ENCODE measurements around the gene LEP. TPM values are rescaled to one million over a fixed set of nuclear protein-coding genes. Genes with fewer than 3 reads are reported as not detected.

LEP gene
- total RNA-seq, 2 experiments from 2014 or later, result not detected

GRCh38 chr7:128254470-128254869 lies 13.4 kb downstream of the LEP start:
- no peak for DNase-seq
- no peaks in the 10 kb centered on the region for H3K4me1 Mint-ChIP-seq
- H3K36me3 Mint-ChIP-seq (ENCODE audit: low read depth), result no peaks in the 10 kb centered on the region
- no peak for ATAC-seq
- peaks cover 1% of the 10 kb centered on the region for H3K27me3 Mint-ChIP-seq
- no peak overlapping the region for H3K27ac Mint-ChIP-seq
- no peak overlapping the region for H3K4me3 Mint-ChIP-seq
- ChIA-PET CTCF (no interaction called here), POLR2A (no interaction called here)
- intact Hi-C loops (cut with DNase I, micrococcal nuclease), result no loop called here
- no peaks in the 10 kb centered on the region for H3K9me3 Mint-ChIP-seq (ENCODE audit: low read depth)

- no peaks in the 10 kb centered on the region for H3K9me3 Mint-ChIP-seq (ENCODE audit: low read depth)
- intact Hi-C loops (cut with DNase I, micrococcal nuclease), result no loop called here
- ATAC-seq, result no peak
- no peak overlapping the region for H3K27ac Mint-ChIP-seq
- no peak overlapping the region for H3K4me3 Mint-ChIP-seq
- POLR2A ChIA-PET, result no interaction called here
- H3K27me3 Mint-ChIP-seq, result no peaks in the 10 kb centered on the region
- H3K4me1 Mint-ChIP-seq, result no peaks in the 10 kb centered on the region
- no peak for DNase-seq
- no peaks in the 10 kb centered on the region for H3K36me3 Mint-ChIP-seq (ENCODE audit: low read depth)
- CTCF ChIA-PET, result interaction anchor here (0.6 kb wide), 1 partner anchor 48 kb away, joined by 3 read pairs; no protein-coding TSS in a partner anchor
Observed at GRCh38 chr7:128255271-128255670, 14.2 kb downstream of the LEP start.

- Mint-ChIP-seq H3K27me3 (no peaks in the 10 kb centered on the region), H3K9me3 (ENCODE audit: low read depth) (no peaks in the 10 kb centered on the region), H3K4me3 (no peak overlapping the region), H3K4me1 (no peaks in the 10 kb centered on the region), H3K36me3 (ENCODE audit: low read depth) (no peaks in the 10 kb centered on the region), H3K27ac (no peak overlapping the region)
- no peak for DNase-seq
- ChIA-PET CTCF (interaction anchor here (0.6 kb wide), 1 partner anchor 183 kb away, joined by 5 read pairs; no protein-coding TSS in a partner anchor), POLR2A (no interaction called here)
- intact Hi-C loops (cut with DNase I, micrococcal nuclease), result no loop called here
- no peak for ATAC-seq
Observed at GRCh38 chr7:128257458-128257857, 16.4 kb downstream of the LEP start.

- H3K27ac Mint-ChIP-seq, result no peak overlapping the region
- H3K9me3 Mint-ChIP-seq (ENCODE audit: low read depth), result no peaks in the 10 kb centered on the region
- H3K36me3 Mint-ChIP-seq (ENCODE audit: low read depth), result no peaks in the 10 kb centered on the region
- intact Hi-C loops (cut with DNase I, micrococcal nuclease), result no loop called here
- ChIA-PET POLR2A (no interaction called here), CTCF (no interaction called here)
- no peaks in the 10 kb centered on the region for H3K27me3 Mint-ChIP-seq
- ATAC-seq, result no peak
- no peaks in the 10 kb centered on the region for H3K4me1 Mint-ChIP-seq
- H3K4me3 Mint-ChIP-seq, result no peak overlapping the region
- DNase-seq, result no peak
Observed at GRCh38 chr7:128259131-128260061, 18.3 kb downstream of the LEP start.

- no peaks in the 10 kb centered on the region for H3K4me1 Mint-ChIP-seq
- CTCF ChIA-PET, result no interaction called here
Observed at GRCh38 chr7:128260069-128260795, 19.2 kb downstream of the LEP start.

GRCh38 chr7:128262273-128263028 lies 21.4 kb downstream of the LEP start:
- ATAC-seq, result no peak
- Mint-ChIP-seq H3K4me1 (no peaks in the 10 kb centered on the region), H3K27ac (no peak overlapping the region)

More at GRCh38 chr7:128260069-128260795, 19.2 kb downstream of the LEP start:
- no peaks in the 10 kb centered on the region for H3K9me3 Mint-ChIP-seq (ENCODE audit: low read depth)
- no peak overlapping the region for H3K4me3 Mint-ChIP-seq
- no peaks in the 10 kb centered on the region for H3K27me3 Mint-ChIP-seq
- no peaks in the 10 kb centered on the region for H3K36me3 Mint-ChIP-seq (ENCODE audit: low read depth)
- intact Hi-C loops (cut with DNase I, micrococcal nuclease), result no loop called here
- ATAC-seq, result no peak
- no peak for DNase-seq
- POLR2A ChIA-PET, result no interaction called here
- H3K27ac Mint-ChIP-seq, result no peak overlapping the region

GRCh38 chr7:128263420-128263819 lies 22.3 kb downstream of the LEP start:
- Mint-ChIP-seq H3K36me3 (ENCODE audit: low read depth) (no peaks in the 10 kb centered on the region), H3K4me1 (no peaks in the 10 kb centered on the region), H3K27me3 (peaks cover 5% of the 10 kb centered on the region), H3K9me3 (ENCODE audit: low read depth) (no peaks in the 10 kb centered on the region), H3K4me3 (no peak overlapping the region), H3K27ac (no peak overlapping the region)
- intact Hi-C loops (cut with DNase I, micrococcal nuclease), result no loop called here
- POLR2A ChIA-PET, result no interaction called here
- CTCF ChIA-PET, result no interaction called here
- DNase-seq, result no peak
- ATAC-seq, result no peak

More at GRCh38 chr7:128262273-128263028, 21.4 kb downstream of the LEP start:
- Mint-ChIP-seq H3K4me3 (no peak overlapping the region), H3K27me3 (peaks cover 2% of the 10 kb centered on the region), H3K36me3 (ENCODE audit: low read depth) (no peaks in the 10 kb centered on the region), H3K9me3 (ENCODE audit: low read depth) (no peaks in the 10 kb centered on the region)
- intact Hi-C loops (cut with DNase I, micrococcal nuclease), result no loop called here
- POLR2A ChIA-PET, result no interaction called here
- no peak for DNase-seq
- CTCF ChIA-PET, result interaction anchor here (1.1 kb wide), 1 partner anchor 52 kb away, joined by 3 read pairs; no protein-coding TSS in a partner anchor

- H3K27me3 Mint-ChIP-seq, result peaks cover 12% of the 10 kb centered on the region
- POLR2A ChIA-PET, result interaction anchor here (0.5 kb wide), 1 partner anchor 16 kb away, joined by 3 read pairs; no protein-coding TSS in a partner anchor
- DNase-seq, result no peak
Observed at GRCh38 chr7:128264477-128264876, 23.4 kb downstream of the LEP start.

GRCh38 chr7:128265156-128265905 lies 24.3 kb downstream of the LEP start:
- H3K4me1 Mint-ChIP-seq, result no peaks in the 10 kb centered on the region
- no peaks in the 10 kb centered on the region for H3K36me3 Mint-ChIP-seq (ENCODE audit: low read depth)
- CTCF ChIA-PET, result no interaction called here

More at GRCh38 chr7:128264477-128264876, 23.4 kb downstream of the LEP start:
- Mint-ChIP-seq H3K27ac (no peak overlapping the region), H3K9me3 (ENCODE audit: low read depth) (no peaks in the 10 kb centered on the region), H3K36me3 (ENCODE audit: low read depth) (no peaks in the 10 kb centered on the region), H3K4me1 (no peaks in the 10 kb centered on the region), H3K4me3 (no peak overlapping the region)
- intact Hi-C loops (cut with DNase I, micrococcal nuclease), result no loop called here
- no peak for ATAC-seq
- CTCF ChIA-PET, result interaction anchor here (0.6 kb wide), 1 partner anchor 651 kb away, joined by 3 read pairs; no protein-coding TSS in a partner anchor

GRCh38 chr7:128265906-128266300 lies 24.8 kb downstream of the LEP start:
- H3K27me3 Mint-ChIP-seq, result peaks cover 16% of the 10 kb centered on the region
- H3K9me3 Mint-ChIP-seq (ENCODE audit: low read depth), result no peaks in the 10 kb centered on the region
- no peak for ATAC-seq
- no peak for DNase-seq
- no peaks in the 10 kb centered on the region for H3K36me3 Mint-ChIP-seq (ENCODE audit: low read depth)
- no peak overlapping the region for H3K27ac Mint-ChIP-seq
- CTCF ChIA-PET, result no interaction called here
- no peak overlapping the region for H3K4me3 Mint-ChIP-seq
- intact Hi-C loops (cut with DNase I, micrococcal nuclease), result no loop called here
- H3K4me1 Mint-ChIP-seq, result no peaks in the 10 kb centered on the region
- POLR2A ChIA-PET, result no interaction called here

More at GRCh38 chr7:128265156-128265905, 24.3 kb downstream of the LEP start:
- intact Hi-C loops (cut with DNase I, micrococcal nuclease), result no loop called here
- no peak for DNase-seq
- no peak for ATAC-seq
- Mint-ChIP-seq H3K4me3 (no peak overlapping the region), H3K27me3 (peaks cover 16% of the 10 kb centered on the region), H3K27ac (no peak overlapping the region), H3K9me3 (ENCODE audit: low read depth) (no peaks in the 10 kb centered on the region)
- POLR2A ChIA-PET, result no interaction called here

GRCh38 chr7:128266529-128266882 lies 25.4 kb downstream of the LEP start:
- no peaks in the 10 kb centered on the region for H3K4me1 Mint-ChIP-seq
- H3K4me3 Mint-ChIP-seq, result no peak overlapping the region
- no peak for ATAC-seq
- no peaks in the 10 kb centered on the region for H3K36me3 Mint-ChIP-seq (ENCODE audit: low read depth)
- ChIA-PET POLR2A (no interaction called here), CTCF (no interaction called here)
- H3K27me3 Mint-ChIP-seq, result peaks cover 19% of the 10 kb centered on the region
- no peak for DNase-seq
- H3K9me3 Mint-ChIP-seq (ENCODE audit: low read depth), result no peaks in the 10 kb centered on the region
- H3K27ac Mint-ChIP-seq, result no peak overlapping the region
- intact Hi-C loops (cut with DNase I, micrococcal nuclease), result no loop called here
